Measurements from ENCODE around the gene PCBP3.

The PCBP3 gene

GRCh38 chr21:45863267-45863666, 219.7 kb downstream of the PCBP3 start:
- no peak for DNase-seq (ENCODE audit: low read depth in 2 of 2)
- no peak overlapping the region for H3K4me3 ChIP-seq (replicated peaks in 1 of 2; ENCODE audit: low read depth in 2 of 2, low read length in 2 of 2)
- TF ChIP-seq CTCF (IDR thresholded peaks at IDR 0.05; ENCODE audit: low read depth, low read length), result no peak

DNA sequence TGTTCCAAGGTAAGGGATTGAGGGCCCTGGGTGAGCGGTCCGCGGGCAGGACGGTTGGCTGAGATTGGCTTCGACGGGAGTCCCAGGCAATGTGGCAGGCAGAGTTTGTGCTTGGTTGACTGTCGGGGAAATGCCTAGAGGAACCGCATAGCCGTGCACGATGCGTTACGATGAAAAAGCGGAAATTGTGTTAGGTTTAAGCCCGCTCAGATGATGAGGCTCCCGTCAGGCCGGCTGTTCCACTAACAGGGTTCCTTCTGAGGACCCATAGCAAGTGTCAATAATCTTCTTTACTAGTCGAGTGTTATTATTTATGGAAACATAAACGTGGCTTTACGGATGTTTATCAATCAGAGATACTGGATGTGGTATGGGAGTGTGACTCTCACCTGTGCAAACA, 220.2 kb downstream of the PCBP3 start:
- TF ChIP-seq CTCF (IDR thresholded peaks at IDR 0.05; ENCODE audit: low read depth, low read length), result no peak
- DNase-seq (ENCODE audit: low read depth in 2 of 2), result no peak
- no peak overlapping the region for H3K4me3 ChIP-seq (replicated peaks in 1 of 2; ENCODE audit: low read depth in 2 of 2, low read length in 2 of 2)

GRCh38 chr21:45864436-45864835, 220.9 kb downstream of the PCBP3 start:
- no peak overlapping the region for H3K4me3 ChIP-seq (replicated peaks in 1 of 2; ENCODE audit: low read depth in 2 of 2, low read length in 2 of 2)
- DNase-seq (ENCODE audit: low read depth in 2 of 2), result peak; percentile 33 to 62
- no peak for TF ChIP-seq CTCF (IDR thresholded peaks at IDR 0.05; ENCODE audit: low read depth, low read length)

- H3K4me3 ChIP-seq (replicated peaks in 1 of 2; ENCODE audit: low read depth in 2 of 2, low read length in 2 of 2), result peak overlapping the region in 1 of 2 donors; percentile 24
- no peak for TF ChIP-seq CTCF (IDR thresholded peaks at IDR 0.05; ENCODE audit: low read depth, low read length)
- DNase-seq (ENCODE audit: low read depth in 2 of 2), result peak; percentile 86 to 95
Measured at GRCh38 chr21:45865106-45865835, 221.7 kb downstream of the PCBP3 start.

GRCh38 chr21:45866551-45866950, 223.0 kb downstream of the PCBP3 start:
- no peak for TF ChIP-seq CTCF (IDR thresholded peaks at IDR 0.05; ENCODE audit: low read depth, low read length)
- H3K4me3 ChIP-seq (replicated peaks in 1 of 2; ENCODE audit: low read depth in 2 of 2, low read length in 2 of 2), result no peak overlapping the region
- DNase-seq (ENCODE audit: low read depth in 2 of 2), result no peak

DNA sequence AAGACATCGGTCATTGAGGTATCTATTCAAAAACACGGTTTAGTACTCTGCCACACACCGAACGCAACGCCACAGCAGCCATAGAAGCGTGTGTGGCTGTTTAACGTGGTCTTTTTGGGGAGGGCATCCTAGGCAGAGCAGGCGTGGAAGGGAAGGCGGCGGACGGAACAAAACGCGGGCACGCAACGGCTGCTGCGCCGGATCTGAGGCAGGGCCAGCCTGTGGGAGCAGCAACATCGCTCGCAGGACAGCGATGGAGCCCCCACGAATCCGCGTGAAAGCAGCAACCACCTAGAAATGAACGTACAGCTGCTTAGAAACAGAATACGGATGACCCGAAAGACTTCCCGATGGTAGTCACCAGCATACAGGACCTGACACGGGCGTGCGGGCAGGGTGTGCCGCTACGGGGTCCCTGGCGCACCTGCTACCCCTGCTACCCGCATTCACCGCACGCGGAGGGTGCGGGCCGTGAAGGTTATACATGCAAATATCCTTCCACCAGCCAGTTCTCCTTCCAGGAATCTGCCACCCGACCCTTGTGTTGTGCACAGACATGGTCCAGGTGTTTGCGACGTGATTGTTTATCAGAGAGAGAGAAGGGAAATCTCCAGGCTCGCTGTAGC, 223.6 kb downstream of the PCBP3 start:
- no peak for DNase-seq (ENCODE audit: low read depth in 2 of 2)
- no peak overlapping the region for H3K4me3 ChIP-seq (replicated peaks in 1 of 2; ENCODE audit: low read depth in 2 of 2, low read length in 2 of 2)
- no peak for TF ChIP-seq CTCF (IDR thresholded peaks at IDR 0.05; ENCODE audit: low read depth, low read length)

Data from cardiac fibroblast (primary cell).